ENCODE measurements around the gene PLXNA2. TPM values are rescaled to one million over a fixed set of nuclear protein-coding genes. Genes with fewer than 3 reads are reported as not detected.

The PLXNA2 gene
- total RNA-seq, 1 experiment from 2014 or later, result 0.89 TPM

DNA sequence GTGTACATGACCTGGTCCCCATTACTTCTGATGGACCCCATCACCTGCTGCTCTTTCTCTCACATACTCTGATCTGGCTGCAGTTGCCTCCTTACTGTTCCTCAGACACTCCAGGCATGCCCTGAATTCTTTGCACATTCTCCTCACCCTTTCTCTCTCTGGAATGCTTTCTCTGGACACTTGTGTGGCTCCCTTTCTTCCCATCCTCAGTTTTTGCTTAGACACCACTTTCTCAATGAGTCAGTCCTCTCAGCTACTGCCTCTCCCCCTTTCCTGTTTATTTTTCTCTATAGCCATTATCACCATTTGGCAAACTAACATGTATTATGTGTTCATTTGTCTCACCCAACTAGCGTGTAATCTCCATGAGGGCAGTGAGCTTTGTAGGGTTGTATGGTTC lies 28.1 kb downstream of the PLXNA2 start:
- ChIA-PET CTCF (no interaction called here), POLR2A (no interaction called here), RAD21 (ENCODE audit: low non-redundant PET in 1 of 2, low total read pairs in 2 of 2, uncharacterized antibody in 2 of 2, unreplicated experiment in 2 of 2) (no interaction called here)
- TF ChIP-seq CBX3 (IDR thresholded peaks at IDR 0.05; ENCODE audit: low read depth) (no peak), ELF1 (IDR thresholded peaks at IDR 0.05; ENCODE audit: borderline replicate concordance, low read depth) (no peak), EZH2phosphoT487 (IDR thresholded peaks at IDR 0.05; ENCODE audit: borderline replicate concordance) (no peak), SIN3A (IDR thresholded peaks at IDR 0.05; ENCODE audit: low read depth) (no peak), RAD21 (IDR thresholded peaks at IDR 0.05; ENCODE audit: low read depth) (no peak), EGR1 (IDR thresholded peaks at IDR 0.05; ENCODE audit: low read depth) (no peak), ZNF274 (IDR thresholded peaks at IDR 0.05; ENCODE audit: low read depth, low read length) (no peak), TCF7L2 (IDR thresholded peaks at IDR 0.05; ENCODE audit: borderline replicate concordance, extremely low read depth, insufficient read depth, insufficient read length) (no peak), POLR2A (IDR thresholded peaks at IDR 0.05; ENCODE audit: borderline replicate concordance, extremely low read depth, insufficient read depth, insufficient read length) (no peak), SP1 (IDR thresholded peaks at IDR 0.05; ENCODE audit: low read depth) (no peak), ZFX (IDR thresholded peaks at IDR 0.05) (no peak), POLR2AphosphoS5 (IDR thresholded peaks at IDR 0.05; ENCODE audit: low read depth, low read length) (no peak), SRF (IDR thresholded peaks at IDR 0.05; ENCODE audit: low read depth) (no peak), EZH2 (IDR thresholded peaks at IDR 0.05) (no peak), JUND (IDR thresholded peaks at IDR 0.05) (no peak)
- TF ChIP-seq, protein P1, sequence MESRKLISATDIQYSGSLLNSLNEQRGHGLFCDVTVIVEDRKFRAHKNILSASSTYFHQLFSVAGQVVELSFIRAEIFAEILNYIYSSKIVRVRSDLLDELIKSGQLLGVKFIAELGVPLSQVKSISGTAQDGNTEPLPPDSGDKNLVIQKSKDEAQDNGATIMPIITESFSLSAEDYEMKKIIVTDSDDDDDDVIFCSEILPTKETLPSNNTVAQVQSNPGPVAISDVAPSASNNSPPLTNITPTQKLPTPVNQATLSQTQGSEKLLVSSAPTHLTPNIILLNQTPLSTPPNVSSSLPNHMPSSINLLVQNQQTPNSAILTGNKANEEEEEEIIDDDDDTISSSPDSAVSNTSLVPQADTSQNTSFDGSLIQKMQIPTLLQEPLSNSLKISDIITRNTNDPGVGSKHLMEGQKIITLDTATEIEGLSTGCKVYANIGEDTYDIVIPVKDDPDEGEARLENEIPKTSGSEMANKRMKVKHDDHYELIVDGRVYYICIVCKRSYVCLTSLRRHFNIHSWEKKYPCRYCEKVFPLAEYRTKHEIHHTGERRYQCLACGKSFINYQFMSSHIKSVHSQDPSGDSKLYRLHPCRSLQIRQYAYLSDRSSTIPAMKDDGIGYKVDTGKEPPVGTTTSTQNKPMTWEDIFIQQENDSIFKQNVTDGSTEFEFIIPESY (IDR thresholded peaks at IDR 0.05; ENCODE audit: extremely low read depth, insufficient replicate concordance, low read length), result no peak
- TF ChIP-seq, protein P2, sequence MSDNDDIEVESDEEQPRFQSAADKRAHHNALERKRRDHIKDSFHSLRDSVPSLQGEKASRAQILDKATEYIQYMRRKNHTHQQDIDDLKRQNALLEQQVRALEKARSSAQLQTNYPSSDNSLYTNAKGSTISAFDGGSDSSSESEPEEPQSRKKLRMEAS (IDR thresholded peaks at IDR 0.05), result no peak
- TF ChIP-seq, protein P3, sequence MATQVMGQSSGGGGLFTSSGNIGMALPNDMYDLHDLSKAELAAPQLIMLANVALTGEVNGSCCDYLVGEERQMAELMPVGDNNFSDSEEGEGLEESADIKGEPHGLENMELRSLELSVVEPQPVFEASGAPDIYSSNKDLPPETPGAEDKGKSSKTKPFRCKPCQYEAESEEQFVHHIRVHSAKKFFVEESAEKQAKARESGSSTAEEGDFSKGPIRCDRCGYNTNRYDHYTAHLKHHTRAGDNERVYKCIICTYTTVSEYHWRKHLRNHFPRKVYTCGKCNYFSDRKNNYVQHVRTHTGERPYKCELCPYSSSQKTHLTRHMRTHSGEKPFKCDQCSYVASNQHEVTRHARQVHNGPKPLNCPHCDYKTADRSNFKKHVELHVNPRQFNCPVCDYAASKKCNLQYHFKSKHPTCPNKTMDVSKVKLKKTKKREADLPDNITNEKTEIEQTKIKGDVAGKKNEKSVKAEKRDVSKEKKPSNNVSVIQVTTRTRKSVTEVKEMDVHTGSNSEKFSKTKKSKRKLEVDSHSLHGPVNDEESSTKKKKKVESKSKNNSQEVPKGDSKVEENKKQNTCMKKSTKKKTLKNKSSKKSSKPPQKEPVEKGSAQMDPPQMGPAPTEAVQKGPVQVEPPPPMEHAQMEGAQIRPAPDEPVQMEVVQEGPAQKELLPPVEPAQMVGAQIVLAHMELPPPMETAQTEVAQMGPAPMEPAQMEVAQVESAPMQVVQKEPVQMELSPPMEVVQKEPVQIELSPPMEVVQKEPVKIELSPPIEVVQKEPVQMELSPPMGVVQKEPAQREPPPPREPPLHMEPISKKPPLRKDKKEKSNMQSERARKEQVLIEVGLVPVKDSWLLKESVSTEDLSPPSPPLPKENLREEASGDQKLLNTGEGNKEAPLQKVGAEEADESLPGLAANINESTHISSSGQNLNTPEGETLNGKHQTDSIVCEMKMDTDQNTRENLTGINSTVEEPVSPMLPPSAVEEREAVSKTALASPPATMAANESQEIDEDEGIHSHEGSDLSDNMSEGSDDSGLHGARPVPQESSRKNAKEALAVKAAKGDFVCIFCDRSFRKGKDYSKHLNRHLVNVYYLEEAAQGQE (IDR thresholded peaks at IDR 0.05; ENCODE audit: low read depth), result no peak
- TF ChIP-seq, protein P4, sequence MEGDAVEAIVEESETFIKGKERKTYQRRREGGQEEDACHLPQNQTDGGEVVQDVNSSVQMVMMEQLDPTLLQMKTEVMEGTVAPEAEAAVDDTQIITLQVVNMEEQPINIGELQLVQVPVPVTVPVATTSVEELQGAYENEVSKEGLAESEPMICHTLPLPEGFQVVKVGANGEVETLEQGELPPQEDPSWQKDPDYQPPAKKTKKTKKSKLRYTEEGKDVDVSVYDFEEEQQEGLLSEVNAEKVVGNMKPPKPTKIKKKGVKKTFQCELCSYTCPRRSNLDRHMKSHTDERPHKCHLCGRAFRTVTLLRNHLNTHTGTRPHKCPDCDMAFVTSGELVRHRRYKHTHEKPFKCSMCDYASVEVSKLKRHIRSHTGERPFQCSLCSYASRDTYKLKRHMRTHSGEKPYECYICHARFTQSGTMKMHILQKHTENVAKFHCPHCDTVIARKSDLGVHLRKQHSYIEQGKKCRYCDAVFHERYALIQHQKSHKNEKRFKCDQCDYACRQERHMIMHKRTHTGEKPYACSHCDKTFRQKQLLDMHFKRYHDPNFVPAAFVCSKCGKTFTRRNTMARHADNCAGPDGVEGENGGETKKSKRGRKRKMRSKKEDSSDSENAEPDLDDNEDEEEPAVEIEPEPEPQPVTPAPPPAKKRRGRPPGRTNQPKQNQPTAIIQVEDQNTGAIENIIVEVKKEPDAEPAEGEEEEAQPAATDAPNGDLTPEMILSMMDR (IDR thresholded peaks at IDR 0.05 in 2 of 3, conservative IDR thresholded peaks at IDR 0.05 in 1 of 3; ENCODE audit: borderline replicate concordance in 1 of 3, insufficient read depth in 1 of 3, low read depth in 2 of 3, low read length in 2 of 3), result no peak
- TF ChIP-seq, protein P5, sequence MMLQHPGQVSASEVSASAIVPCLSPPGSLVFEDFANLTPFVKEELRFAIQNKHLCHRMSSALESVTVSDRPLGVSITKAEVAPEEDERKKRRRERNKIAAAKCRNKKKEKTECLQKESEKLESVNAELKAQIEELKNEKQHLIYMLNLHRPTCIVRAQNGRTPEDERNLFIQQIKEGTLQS (IDR thresholded peaks at IDR 0.05), result no peak
- Histone ChIP-seq H3K4me2 (ENCODE audit: low read length) (no peak overlapping the region), H3K27ac (ENCODE audit: low read depth, low read length) (no peak overlapping the region), H2AFZ (ENCODE audit: low read depth, low read length, poor library complexity, severe bottlenecking) (no peak overlapping the region), H3K9me3 (ENCODE audit: control insufficient read depth in 1 of 2, insufficient read depth in 1 of 2, low read depth in 1 of 2, low read length in 2 of 2) (no peaks in the 10 kb centered on the region), H3K79me2 (ENCODE audit: insufficient read depth, low read length) (no peaks in the 10 kb centered on the region), H3K9ac (ENCODE audit: low read length) (no peak overlapping the region), H3K4me1 (ENCODE audit: control insufficient read depth in 1 of 2, insufficient read depth in 2 of 2, low read length in 2 of 2) (peaks cover 0 to 12% of the 10 kb centered on the region in 2 experiments; a peak in 2 of 4 replicates), H3K36me3 (ENCODE audit: control insufficient read depth in 1 of 2, insufficient read depth in 2 of 2, low read length in 2 of 2) (no peaks in the 10 kb centered on the region), H4K20me1 (ENCODE audit: insufficient read depth) (no peaks in the 10 kb centered on the region), H3K4me3 (replicated peaks in 1 of 2; ENCODE audit: low read depth in 1 of 2, low read length in 2 of 2) (no peak overlapping the region), H3K27me3 (ENCODE audit: insufficient read depth, low read length) (0 out of 2 replicates have a peak, but pooled peaks cover 9% of the 10 kb centered on the region), H3K9me2 (ENCODE audit: insufficient read depth) (no peaks in the 10 kb centered on the region)
- intact Hi-C loops (cut with micrococcal nuclease), result no loop called here
- DNase-seq (ENCODE audit: low read depth, low spot score) (no peak), ATAC-seq (no peak)
- BruUV-seq (replicated peaks), result no TSS peak

All from HCT116 (cell line).